CD4-positive, alpha-beta T cell (primary cell): Measurements from ENCODE around the gene KDELR3. TPM values are rescaled to one million over a fixed set of nuclear protein-coding genes. Genes with fewer than 3 reads are reported as not detected.

Experiments
- ATAC-seq: fragments of 200-7000 bp; cut with Tn5 transposase; one replicate; pipeline ENCODE4 v1.10.0; 2022; ENCODE audit warnings: mild to moderate bottlenecking; ENCODE audit not compliant: poor library complexity
- CTCF ChIA-PET: fragments of 350-600 bp; sonication (Branson Sonifier 250); formaldehyde crosslinking; loops from one replicate; lab custom pipeline; 2021; ENCODE audit warnings: antibody characterized with exemption, inconsistent platforms; lab: Charles Lee
- POLR2A ChIA-PET: fragments of 350-600 bp; sonication (Branson Sonifier 250); formaldehyde crosslinking; loops from one replicate; lab custom pipeline; 2021; ENCODE audit warnings: antibody characterized with exemption, inconsistent platforms; lab: Charles Lee
- DNase-seq, 14 experiments: peaks; one replicate each; pipeline ENCODE4 v3.0.0-alpha.2; 2013 to 2020; ENCODE audit warnings: mixed read lengths in 2 of 14
- H3K27ac ChIP-seq, 2 donors: one replicate each; pipeline versions ENCODE4 v1.5.1 to v1.7.0; 2013; ENCODE audit warnings: low read length in 2 of 2, low read depth in 1 of 2, mild to moderate bottlenecking in 1 of 2
- H3K27me3 ChIP-seq, 2 experiments: 1 replicate in 1 of 2; 2 replicates in 1 of 2; pipeline versions ENCODE4 v1.6.1 to v1.7.0; 2013; ENCODE audit warnings: low read length in 2 of 2, control low read depth in 1 of 2, mild to moderate bottlenecking in 1 of 2, moderate library complexity in 1 of 2; ENCODE audit not compliant: insufficient read depth in 2 of 2, control insufficient read depth in 1 of 2
- H3K36me3 ChIP-seq: one replicate; pipeline ENCODE4 v1.6.1; 2013; ENCODE audit warnings: low read length, control low read depth; ENCODE audit not compliant: insufficient read depth
- H3K4me1 ChIP-seq: one replicate; pipeline ENCODE4 v1.6.1; 2013; ENCODE audit warnings: low read length, control low read depth; ENCODE audit not compliant: insufficient read depth
- H3K4me3 ChIP-seq: one replicate; pipeline ENCODE4 v1.5.1; 2013; ENCODE audit warnings: mild to moderate bottlenecking, low read length, moderate library complexity
- H3K9me3 ChIP-seq, 2 experiments: 1 replicate in 1 of 2; 2 replicates in 1 of 2; pipeline versions ENCODE4 v1.6.1 to v1.7.0; 2013; ENCODE audit warnings: low read length in 2 of 2, mild to moderate bottlenecking in 2 of 2, control low read depth in 1 of 2, moderate library complexity in 1 of 2; ENCODE audit not compliant: control insufficient read depth in 1 of 2, insufficient read depth in 1 of 2
- H3K27ac Mint-ChIP-seq: one replicate; pipeline ENCODE4 v1.8.0; 2020; ENCODE audit warnings: mixed read lengths
- H3K27me3 Mint-ChIP-seq: one replicate; pipeline ENCODE4 v1.8.0; 2021; ENCODE audit warnings: mixed read lengths
- H3K36me3 Mint-ChIP-seq: one replicate; pipeline ENCODE4 v1.8.0; 2021; ENCODE audit warnings: low read depth, mixed read lengths
- H3K4me1 Mint-ChIP-seq: one replicate; pipeline ENCODE4 v1.8.0; 2021; ENCODE audit warnings: low read depth, mixed read lengths
- H3K4me3 Mint-ChIP-seq: one replicate; pipeline ENCODE4 v1.8.0; 2020; ENCODE audit warnings: mild to moderate bottlenecking, mixed read lengths
- H3K9me3 Mint-ChIP-seq: one replicate; pipeline ENCODE4 v1.8.0; 2020; ENCODE audit warnings: mixed read lengths
- intact Hi-C, 2 experiments: fragments of 100-400 bp; cut with DNase I in 1 of 2; cut with micrococcal nuclease in 1 of 2; formaldehyde crosslinking; loops; one replicate each; pipeline versions ENCODE4 v1.15.1 to v1.9.0; 2023 to 2025; cut with DNase I, micrococcal nuclease
- total RNA-seq, 174 experiments: library from RNA in 2 of 174; stranded (reverse) in 2 of 174; gene quantifications; one replicate each; pipeline ENCODE4 v1.2.3 and lab custom pipeline; 2021 to 2026
- TF ChIP-seq, protein P1 (sequence below): fragments of 200-600 bp; IDR thresholded peaks from one replicate; pipeline ENCODE4 v1.8.0; 2022; ENCODE audit warnings: antibody characterized with exemption, mild to moderate bottlenecking

The KDELR3 gene
- total RNA-seq, 2 experiments from 2014 or later = not detected

DNA sequence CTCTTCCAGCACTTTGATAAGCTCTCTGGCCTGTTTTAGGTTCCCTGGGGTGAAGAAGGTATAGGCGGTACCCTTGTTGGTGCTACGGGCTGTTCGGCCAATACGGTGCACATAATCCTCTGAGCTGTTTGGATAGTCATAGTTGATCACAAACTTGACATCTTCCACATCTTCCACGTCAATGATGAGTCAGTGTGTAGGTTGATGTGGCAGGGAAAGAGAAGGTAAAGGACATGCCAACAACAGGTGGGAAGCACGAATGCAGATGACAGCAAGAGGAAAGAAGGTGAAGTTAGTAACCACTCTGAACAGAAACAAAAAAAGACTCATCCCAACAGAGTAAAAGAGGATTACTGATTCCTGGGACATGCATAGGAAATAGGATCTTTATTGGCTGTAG is 20.1 kb downstream of the KDELR3 start:
- Histone ChIP-seq H3K27me3 (no peaks in the 10 kb centered on the region), H3K36me3 (peaks cover 98% of the 10 kb centered on the region), H3K9me3 (no peaks in the 10 kb centered on the region), H3K4me3 (no peak overlapping the region), H3K27ac (no peak overlapping the region), H3K4me1 (peaks cover 13% of the 10 kb centered on the region)
- Mint-ChIP-seq H3K4me3 (no peak overlapping the region), H3K9me3 (no peaks in the 10 kb centered on the region), H3K36me3 (peaks cover 97% of the 10 kb centered on the region), H3K4me1 (peaks cover 68% of the 10 kb centered on the region), H3K27me3 (no peaks in the 10 kb centered on the region), H3K27ac (peak overlapping the region; percentile 41)
- DNase-seq (no peak), ATAC-seq (no peak)
- ChIA-PET CTCF (no interaction called here), POLR2A (interaction anchor here (0.9 to 1.7 kb wide), 3 partner anchors 10 to 17 kb away, joined by 3 to 4 read pairs (median 3); no protein-coding TSS in a partner anchor)
- TF ChIP-seq, protein P1, sequence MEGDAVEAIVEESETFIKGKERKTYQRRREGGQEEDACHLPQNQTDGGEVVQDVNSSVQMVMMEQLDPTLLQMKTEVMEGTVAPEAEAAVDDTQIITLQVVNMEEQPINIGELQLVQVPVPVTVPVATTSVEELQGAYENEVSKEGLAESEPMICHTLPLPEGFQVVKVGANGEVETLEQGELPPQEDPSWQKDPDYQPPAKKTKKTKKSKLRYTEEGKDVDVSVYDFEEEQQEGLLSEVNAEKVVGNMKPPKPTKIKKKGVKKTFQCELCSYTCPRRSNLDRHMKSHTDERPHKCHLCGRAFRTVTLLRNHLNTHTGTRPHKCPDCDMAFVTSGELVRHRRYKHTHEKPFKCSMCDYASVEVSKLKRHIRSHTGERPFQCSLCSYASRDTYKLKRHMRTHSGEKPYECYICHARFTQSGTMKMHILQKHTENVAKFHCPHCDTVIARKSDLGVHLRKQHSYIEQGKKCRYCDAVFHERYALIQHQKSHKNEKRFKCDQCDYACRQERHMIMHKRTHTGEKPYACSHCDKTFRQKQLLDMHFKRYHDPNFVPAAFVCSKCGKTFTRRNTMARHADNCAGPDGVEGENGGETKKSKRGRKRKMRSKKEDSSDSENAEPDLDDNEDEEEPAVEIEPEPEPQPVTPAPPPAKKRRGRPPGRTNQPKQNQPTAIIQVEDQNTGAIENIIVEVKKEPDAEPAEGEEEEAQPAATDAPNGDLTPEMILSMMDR = no peak
- intact Hi-C loops = no loop called here

DNA sequence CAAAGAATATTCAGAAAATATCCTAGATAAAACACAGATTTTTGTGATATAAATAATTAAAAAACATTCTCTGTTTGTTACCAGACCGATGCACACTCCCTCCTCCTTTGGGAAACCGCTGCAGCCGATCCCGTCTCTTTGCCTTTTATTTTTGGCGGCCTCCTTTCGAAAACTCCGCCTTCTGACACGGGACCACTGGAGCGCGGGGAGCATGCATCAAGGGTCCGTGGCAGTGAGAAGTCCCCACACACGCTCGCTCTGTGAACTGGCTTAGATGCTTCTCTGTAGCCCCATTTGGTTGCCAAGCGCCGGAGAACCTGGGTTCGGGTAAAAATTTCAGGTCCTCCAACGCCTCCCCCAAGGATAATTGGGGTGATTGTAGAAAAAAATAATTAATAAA is 21.2 kb downstream of the KDELR3 start:
- H3K4me1 ChIP-seq = peaks cover 13% of the 10 kb centered on the region
- H3K27ac ChIP-seq = no peak overlapping the region
- DNase-seq (no peak), ATAC-seq (no peak)
- Mint-ChIP-seq H3K36me3 (peaks cover 97% of the 10 kb centered on the region), H3K4me3 (no peak overlapping the region), H3K9me3 (no peaks in the 10 kb centered on the region), H3K4me1 (peaks cover 63% of the 10 kb centered on the region), H3K27ac (peak overlapping the region; percentile 63), H3K27me3 (no peaks in the 10 kb centered on the region)
- no peaks in the 10 kb centered on the region for H3K9me3 ChIP-seq
- peaks cover 98% of the 10 kb centered on the region for H3K36me3 ChIP-seq
- H3K4me3 ChIP-seq = no peak overlapping the region
- intact Hi-C loops = no loop called here
- no peaks in the 10 kb centered on the region for H3K27me3 ChIP-seq
- TF ChIP-seq, protein P1 = no peak
- ChIA-PET CTCF (interaction anchor here (1.2 kb wide), 1 partner anchor 12 kb away, joined by 3 read pairs; no protein-coding TSS in a partner anchor), POLR2A (interaction anchor here (1.2 to 2.9 kb wide), 2 partner anchors 8 to 81 kb away, joined by 3 to 13 read pairs; partner anchors contain the start of gene DMC1)

- Histone ChIP-seq H3K27me3 (no peaks in the 10 kb centered on the region), H3K36me3 (peaks cover 98% of the 10 kb centered on the region), H3K4me1 (peaks cover 14% of the 10 kb centered on the region), H3K9me3 (no peaks in the 10 kb centered on the region), H3K4me3 (no peak overlapping the region), H3K27ac (no peak overlapping the region)
- Mint-ChIP-seq H3K4me3 (peak overlapping the region; percentile 6), H3K4me1 (peaks cover 64% of the 10 kb centered on the region), H3K27ac (peak overlapping the region; percentile 63), H3K27me3 (no peaks in the 10 kb centered on the region), H3K9me3 (no peaks in the 10 kb centered on the region), H3K36me3 (peaks cover 97% of the 10 kb centered on the region)
- DNase-seq (no peak), ATAC-seq (no peak)
- CTCF ChIA-PET = interaction anchor here (1.2 to 1.7 kb wide), 2 partner anchors 9 to 12 kb away, joined by 3 to 5 read pairs; no protein-coding TSS in a partner anchor
- TF ChIP-seq, protein P1 = no peak
- POLR2A ChIA-PET = interaction anchor here (0.9 to 2.9 kb wide), 5 partner anchors 8 to 81 kb away, joined by 3 to 15 read pairs (median 6); partner anchors contain the start of gene DMC1
- intact Hi-C loops = loop anchor here in 1 of 2 experiments (2.0 kb wide), 1 partner anchor 17 kb away; the partner anchor contains the start of gene DDX17
Measured at GRCh38 chr22:38489561-38490145, 21.8 kb downstream of the KDELR3 start.
